Esophagus squamous epithelium (tissue), 5 donors: ENCODE measurements around the gene RPS6KB2. TPM values are rescaled to one million over a fixed set of nuclear protein-coding genes. Genes with fewer than 3 reads are reported as not detected.

Source experiments
- DNase-seq: peaks from one replicate; lab custom pipeline; 2025; lab: John Stamatoyannopoulos, UW
- H3K27ac ChIP-seq, 4 donors: fragments of 200-600 bp; sonication (generic); one replicate each; pipeline ENCODE4 v1.5.1; 2016 to 2019; ENCODE audit warnings: mild to moderate bottlenecking in 1 of 4
- H3K27me3 ChIP-seq, 4 donors: fragments of 200-600 bp; sonication (generic); 1 replicate in 3 of 4; 2 replicates in 1 of 4; pipeline versions ENCODE4 v1.5.1 to v1.6.0; 2017 to 2021; ENCODE audit warnings: antibody characterized with exemption in 1 of 4
- H3K36me3 ChIP-seq, 3 donors: fragments of 200-600 bp; sonication (generic); one replicate each; pipeline ENCODE4 v1.5.1; 2016 to 2019
- H3K4me1 ChIP-seq, 3 donors: fragments of 200-600 bp; sonication (generic); one replicate each; pipeline ENCODE4 v1.5.1; 2017 to 2019
- H3K4me3 ChIP-seq, 4 donors: fragments of 200-600 bp; sonication (generic); 1 replicate in 3 of 4; 2 replicates in 1 of 4; pipeline ENCODE4 v1.5.1; 2016 to 2019; ENCODE audit warnings: mild to moderate bottlenecking in 2 of 4, moderate library complexity in 1 of 4
- H3K9me3 ChIP-seq, 3 donors: fragments of 200-600 bp; sonication (generic); one replicate each; pipeline ENCODE4 v1.5.1; 2016 to 2019
- POLR2A ChIP-seq, 4 donors: fragments of 450-650 bp; IDR thresholded peaks; one replicate each; pipeline ENCODE4 v1.6.1; 2017; ENCODE audit warnings: antibody characterized with exemption in 4 of 4, mild to moderate bottlenecking in 4 of 4, moderate library complexity in 3 of 4
- WGBS, 2 donors: methylation state at CpG; one replicate each; pipeline ENCODE4 v1.1.5; 2018; 5-methylcytosine and 5-hydroxymethylcytosine counted together
- intact Hi-C: fragments of 100-400 bp; cut with DNase I; formaldehyde crosslinking; loops from one replicate; pipeline ENCODE4 v1.15.0; 2022
- total RNA-seq, 4 donors: library from RNA; depleted of rRNA; stranded (reverse); fragments of >200 nt; gene quantifications; one replicate each; pipeline ENCODE4 v1.1.0, GENCODE V29; 2016
- TF ChIP-seq, protein P1 (sequence below), 6 experiments: fragments of 450-650 bp in 4 of 6; fragments of 200-600 bp in 2 of 6; sonication (generic) in 2 of 6; IDR thresholded peaks; one replicate each; pipeline ENCODE4 v1.5.1; 2016 to 2019; ENCODE audit warnings: antibody characterized with exemption in 6 of 6, mild to moderate bottlenecking in 4 of 6, moderate library complexity in 4 of 6
- donor health status: DM: yes; HTN: yes; CAD: no.

RPS6KB2 gene
- total RNA-seq, 4 donors from 2014 or later: 67.5 to 121 (median 113) TPM

- TF ChIP-seq POLR2A (IDR thresholded peaks at IDR 0.05): no peak
- TF ChIP-seq, protein P1, sequence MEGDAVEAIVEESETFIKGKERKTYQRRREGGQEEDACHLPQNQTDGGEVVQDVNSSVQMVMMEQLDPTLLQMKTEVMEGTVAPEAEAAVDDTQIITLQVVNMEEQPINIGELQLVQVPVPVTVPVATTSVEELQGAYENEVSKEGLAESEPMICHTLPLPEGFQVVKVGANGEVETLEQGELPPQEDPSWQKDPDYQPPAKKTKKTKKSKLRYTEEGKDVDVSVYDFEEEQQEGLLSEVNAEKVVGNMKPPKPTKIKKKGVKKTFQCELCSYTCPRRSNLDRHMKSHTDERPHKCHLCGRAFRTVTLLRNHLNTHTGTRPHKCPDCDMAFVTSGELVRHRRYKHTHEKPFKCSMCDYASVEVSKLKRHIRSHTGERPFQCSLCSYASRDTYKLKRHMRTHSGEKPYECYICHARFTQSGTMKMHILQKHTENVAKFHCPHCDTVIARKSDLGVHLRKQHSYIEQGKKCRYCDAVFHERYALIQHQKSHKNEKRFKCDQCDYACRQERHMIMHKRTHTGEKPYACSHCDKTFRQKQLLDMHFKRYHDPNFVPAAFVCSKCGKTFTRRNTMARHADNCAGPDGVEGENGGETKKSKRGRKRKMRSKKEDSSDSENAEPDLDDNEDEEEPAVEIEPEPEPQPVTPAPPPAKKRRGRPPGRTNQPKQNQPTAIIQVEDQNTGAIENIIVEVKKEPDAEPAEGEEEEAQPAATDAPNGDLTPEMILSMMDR (IDR thresholded peaks at IDR 0.05): no peak
- DNase-seq: no peak
- H3K27me3 ChIP-seq: no peaks in the 10 kb centered on the region
- intact Hi-C loops: no loop called here
- peaks cover 18 to 42% (median 18%) of the 10 kb centered on the region in 3 donors for H3K4me1 ChIP-seq
- no peaks in the 10 kb centered on the region for H3K9me3 ChIP-seq
- H3K36me3 ChIP-seq: peaks cover 0 to 26% (median 2%) of the 10 kb centered on the region in 3 donors
- 7 to 8% methylated on average over 15 of the region's 15 CpGs for whole genome bisulfite sequencing, 2 donors
- H3K4me3 ChIP-seq: peak overlapping the region; percentile 67 to 96 (median 86)
- peak overlapping the region; percentile 80 to 93 (median 92) for H3K27ac ChIP-seq
Observed at GRCh38 chr11:67390947-67391303, 37.4 kb upstream of the RPS6KB2 start.

DNA sequence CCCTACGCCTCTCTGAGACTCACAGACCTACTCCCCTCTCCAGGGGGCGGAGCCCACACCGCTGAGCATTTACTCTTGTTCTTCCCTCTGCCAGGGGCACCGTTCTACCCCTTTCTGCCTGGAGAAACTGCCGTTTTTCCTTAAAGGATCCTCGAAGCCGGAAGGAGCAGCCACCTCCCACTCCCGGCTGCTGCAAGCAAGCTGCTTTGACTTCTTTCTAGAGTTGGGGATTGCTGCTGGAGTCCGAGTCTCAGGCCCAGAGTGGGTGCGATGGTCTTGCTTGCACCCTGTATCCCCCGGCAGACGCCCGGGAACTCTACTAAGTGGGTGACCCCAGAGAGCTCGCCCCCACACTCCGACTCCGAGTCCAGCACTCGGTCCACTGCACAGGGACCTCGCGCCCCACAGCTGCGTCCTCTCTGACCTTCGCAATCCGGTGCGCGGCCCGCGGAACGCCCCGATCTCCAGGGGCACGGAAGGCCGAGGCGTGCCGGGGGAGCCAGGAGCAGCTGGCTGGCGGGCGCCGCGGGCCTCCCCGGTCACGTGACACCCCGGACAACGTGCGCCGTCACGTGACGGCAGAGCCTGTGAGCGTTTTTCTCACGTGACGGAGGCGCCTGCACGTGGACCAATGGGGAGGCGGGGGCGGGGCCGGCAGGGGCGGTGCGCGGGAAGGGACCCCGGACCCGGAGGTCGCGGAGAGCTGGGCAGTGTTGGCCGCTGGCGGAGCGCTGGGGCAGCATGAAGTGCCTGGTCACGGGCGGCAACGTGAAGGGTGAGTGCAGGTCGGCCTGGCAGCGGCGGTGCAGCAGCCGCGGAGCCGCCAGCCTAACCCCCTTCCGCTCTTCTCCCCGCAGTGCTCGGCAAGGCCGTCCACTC, 36.8 kb upstream of the RPS6KB2 start, which contains the start of gene RAD9A:
Gene RAD9A, plus strand, starts transcription at position 683 of the 879 bp plus-strand sequence. Its CDS starts 59 bp downstream, at position 742.
- peaks cover 18 to 48% (median 18%) of the 10 kb centered on the region in 3 donors for H3K4me1 ChIP-seq
- WGBS, 2 donors: 0% methylated on average over 5 to 10 of the region's 75 CpGs
- peak within 1 kb of the TSS; percentile 80 to 93 (median 92) for H3K27ac ChIP-seq
- H3K27me3 ChIP-seq: no peaks in the 10 kb centered on the region
- H3K9me3 ChIP-seq: no peaks in the 10 kb centered on the region
- TF ChIP-seq POLR2A (IDR thresholded peaks at IDR 0.05): peak in 2 of 4 donors; percentile 53 to 61
- TF ChIP-seq, protein P1 (IDR thresholded peaks at IDR 0.05): peak in 3 of 6 experiments; percentile 4 to 28 (median 12)
- intact Hi-C loops: no loop called here
- peak; percentile 81 for DNase-seq
- peak within 1 kb of the TSS; percentile 67 to 96 (median 86) for H3K4me3 ChIP-seq
- peaks cover 0 to 32% (median 8%) of the 10 kb centered on the region in 3 donors for H3K36me3 ChIP-seq

- no peaks in the 10 kb centered on the region for H3K27me3 ChIP-seq
- H3K4me1 ChIP-seq: peaks cover 18 to 55% (median 21%) of the 10 kb centered on the region in 3 donors
- no peaks in the 10 kb centered on the region for H3K9me3 ChIP-seq
- TF ChIP-seq, protein P1 (IDR thresholded peaks at IDR 0.05): no peak
- no peak for TF ChIP-seq POLR2A (IDR thresholded peaks at IDR 0.05)
- peak overlapping the region; percentile 67 to 96 (median 86) for H3K4me3 ChIP-seq
- peak overlapping the region; percentile 80 to 93 (median 92) for H3K27ac ChIP-seq
- DNase-seq: no peak
- WGBS, 2 donors: 4 to 16% methylated on average over 9 to 18 of the region's 31 CpGs
- H3K36me3 ChIP-seq: peaks cover 4 to 39% (median 12%) of the 10 kb centered on the region in 3 donors
- intact Hi-C loops: no loop called here
Observed at GRCh38 chr11:67392183-67392715, 36.0 kb upstream of the RPS6KB2 start.

DNA sequence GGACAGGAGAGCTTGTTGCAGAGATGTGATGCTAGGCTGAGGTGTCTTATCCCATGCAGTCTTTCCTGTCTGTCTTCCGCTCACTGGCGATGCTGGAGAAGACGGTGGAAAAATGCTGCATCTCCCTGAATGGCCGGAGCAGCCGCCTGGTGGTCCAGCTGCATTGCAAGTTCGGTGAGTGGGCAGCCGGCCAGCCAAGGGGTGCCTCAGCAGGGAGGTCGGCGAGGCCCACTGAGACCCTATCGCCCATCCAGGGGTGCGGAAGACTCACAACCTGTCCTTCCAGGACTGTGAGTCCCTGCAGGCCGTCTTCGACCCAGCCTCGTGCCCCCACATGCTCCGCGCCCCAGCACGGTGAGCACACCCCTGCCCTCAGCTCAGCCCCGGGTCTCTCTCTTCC, 34.9 kb upstream of the RPS6KB2 start:
- intact Hi-C loops: no loop called here

More for the DNA sequence above, 34.9 kb upstream of the RPS6KB2 start:
- Histone ChIP-seq H3K9me3 (no peaks in the 10 kb centered on the region), H3K4me3 (no peak overlapping the region), H3K4me1 (peaks cover 18 to 67% (median 23%) of the 10 kb centered on the region in 3 donors), H3K36me3 (peaks cover 13 to 51% (median 24%) of the 10 kb centered on the region in 3 donors), H3K27me3 (no peaks in the 10 kb centered on the region), H3K27ac (no peak overlapping the region)
- 83 to 88% methylated on average over 10 of the region's 18 CpGs for WGBS, 2 donors
- DNase-seq: no peak
- no peak for TF ChIP-seq POLR2A (IDR thresholded peaks at IDR 0.05)
- TF ChIP-seq, protein P1 (IDR thresholded peaks at IDR 0.05): no peak
